Activated CD8-positive, alpha-beta memory T cell treated with anti-CD3 and anti-CD28 coated beads for 4 hours (primary cell): Measurements from ENCODE around the gene ZBTB20.

ENCODE experiments used
- DNase-seq, 2 donors: peaks; one replicate each; pipeline ENCODE4 v3.0.0-alpha.2; 2020; ENCODE audit warnings: low read depth in 2 of 2

Gene ZBTB20

DNA sequence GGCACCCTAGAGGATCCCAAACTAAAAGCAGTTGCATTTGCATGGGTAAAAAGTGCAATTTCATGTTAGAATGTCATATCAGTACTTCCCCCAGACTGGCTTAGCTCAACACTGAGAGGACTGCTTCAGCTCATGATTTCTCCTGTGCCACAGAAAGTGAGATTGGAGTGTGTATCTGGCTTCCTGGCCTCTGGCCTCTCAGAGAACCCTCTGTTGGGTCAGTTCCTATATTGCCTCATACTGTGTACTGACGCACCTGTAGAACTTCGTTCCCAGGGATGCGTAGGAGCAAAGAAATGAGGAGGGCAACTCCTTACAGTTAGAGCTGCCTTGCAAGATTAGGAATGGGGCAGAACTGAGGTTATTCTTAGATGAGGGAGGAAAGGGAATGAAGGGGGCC is 512.5 kb downstream of the ZBTB20 start:
- DNase-seq, result no peak

DNA sequence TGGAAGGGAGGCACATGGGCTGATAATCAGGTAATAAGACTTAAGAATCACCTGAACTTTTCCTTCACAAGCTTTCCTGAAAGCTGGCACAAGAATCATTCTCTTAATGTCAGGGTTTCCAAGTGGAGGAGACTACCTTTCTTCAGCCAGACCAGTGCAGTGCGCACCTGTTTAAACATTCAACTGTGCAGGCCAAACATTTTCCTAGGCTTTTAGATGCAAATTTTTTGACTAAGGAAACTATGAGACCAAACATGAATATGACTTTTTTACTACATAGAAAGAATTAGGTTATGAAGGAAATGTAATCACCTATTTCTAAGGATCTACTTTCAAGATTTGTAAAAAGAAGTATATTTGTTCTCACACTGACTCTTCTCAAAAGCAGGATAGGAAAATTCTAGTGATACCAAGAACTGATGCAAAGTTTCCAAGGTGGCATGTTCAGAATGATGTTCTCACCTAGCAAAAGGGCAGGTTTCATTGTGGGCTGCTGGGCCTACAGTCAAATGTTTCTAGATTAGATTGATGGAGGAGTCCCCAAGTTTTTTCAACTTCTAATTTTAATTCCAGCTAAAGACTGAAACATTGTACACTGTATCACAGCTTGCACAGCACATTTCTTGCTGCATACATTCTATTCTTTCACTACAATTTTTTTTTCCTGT is 514.2 kb downstream of the ZBTB20 start:
- DNase-seq, result no peak

DNA sequence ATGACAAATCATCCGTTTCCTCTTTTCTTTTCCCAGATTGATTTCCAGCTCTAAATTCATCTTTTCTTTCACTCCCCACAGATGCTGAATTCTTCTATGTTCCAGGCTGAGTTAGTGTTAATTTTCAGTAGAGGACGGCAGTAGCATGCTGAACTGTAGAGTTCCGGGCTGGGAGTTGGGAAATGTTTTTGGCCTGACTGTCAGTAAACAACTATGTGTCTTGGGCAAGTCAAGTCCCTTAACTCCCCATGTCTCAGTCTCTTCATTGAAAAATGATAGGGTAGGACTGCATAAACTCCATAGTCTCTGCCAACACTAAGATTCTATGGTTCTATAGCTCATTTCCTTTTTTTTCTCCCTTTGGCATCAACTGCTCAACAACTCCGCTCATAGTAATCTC is 519.3 kb downstream of the ZBTB20 start:
- DNase-seq, result no peak

DNA sequence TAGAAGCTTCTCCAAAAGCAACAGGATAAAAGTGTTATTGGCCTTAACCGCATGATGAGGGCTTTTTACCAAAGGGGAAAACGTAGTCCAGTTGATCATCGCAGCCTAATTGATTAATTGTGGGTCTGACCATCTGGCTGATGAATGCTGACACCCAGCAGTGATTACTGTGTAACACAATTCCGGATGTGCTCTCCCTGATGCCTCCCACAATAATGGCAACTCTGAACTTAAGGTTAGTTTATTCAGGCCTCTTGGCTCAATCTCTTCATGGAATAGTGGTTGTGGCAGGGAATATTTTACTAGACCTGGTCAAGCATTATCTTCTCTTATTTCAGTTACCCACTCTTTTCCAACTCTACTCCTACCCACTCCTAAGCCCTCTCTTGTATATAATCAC is 520.3 kb downstream of the ZBTB20 start:
- DNase-seq, result no peak

DNA sequence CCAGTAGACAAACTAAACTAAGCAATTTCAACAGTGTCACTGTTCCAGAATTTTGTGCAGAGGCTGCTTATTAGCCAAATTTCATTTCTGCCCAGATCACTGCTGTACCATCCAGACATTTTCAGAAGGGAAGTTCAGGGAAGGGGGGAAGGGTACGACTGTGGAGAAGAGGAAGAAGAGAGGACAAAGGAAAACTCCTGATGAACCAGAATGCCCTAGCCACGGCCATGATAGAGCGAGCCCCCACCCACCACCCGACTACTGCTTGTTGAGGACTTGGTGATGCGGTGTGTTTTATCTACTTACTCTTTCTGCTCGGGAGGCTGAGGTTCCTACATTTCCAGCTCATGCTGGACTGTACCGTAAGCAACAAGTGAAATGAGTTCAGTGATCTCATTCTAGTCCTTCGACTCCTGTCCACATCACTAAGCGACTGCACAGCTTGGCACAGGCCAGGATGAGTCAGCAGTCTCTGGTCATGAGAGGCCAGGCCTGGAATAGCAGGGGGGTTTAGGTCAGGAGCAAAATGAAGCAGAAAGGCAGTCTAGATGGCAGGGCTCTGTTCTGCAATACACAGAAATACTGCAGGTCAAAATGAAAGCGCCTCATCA is 522.4 kb downstream of the ZBTB20 start:
- DNase-seq, result no peak

DNA sequence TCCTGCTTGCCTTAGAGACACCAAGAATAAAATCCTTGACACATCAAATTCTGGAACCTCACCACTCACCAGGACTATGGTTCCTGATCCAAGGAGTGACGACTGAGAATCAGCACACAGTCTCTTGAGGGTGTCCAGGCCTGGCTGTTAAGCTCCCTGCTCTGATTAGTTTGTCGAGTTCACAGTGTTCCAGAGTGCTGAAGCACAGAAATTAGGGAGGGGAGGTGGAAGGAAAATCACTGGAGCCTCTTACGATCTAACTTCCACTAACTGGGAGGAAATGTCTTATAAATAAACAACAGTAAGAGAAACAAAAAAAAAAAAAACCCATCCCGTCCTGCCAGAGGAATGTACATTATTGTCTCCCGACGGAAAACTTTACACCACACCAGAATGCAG is 523.0 kb downstream of the ZBTB20 start:
- DNase-seq, result no peak

DNA sequence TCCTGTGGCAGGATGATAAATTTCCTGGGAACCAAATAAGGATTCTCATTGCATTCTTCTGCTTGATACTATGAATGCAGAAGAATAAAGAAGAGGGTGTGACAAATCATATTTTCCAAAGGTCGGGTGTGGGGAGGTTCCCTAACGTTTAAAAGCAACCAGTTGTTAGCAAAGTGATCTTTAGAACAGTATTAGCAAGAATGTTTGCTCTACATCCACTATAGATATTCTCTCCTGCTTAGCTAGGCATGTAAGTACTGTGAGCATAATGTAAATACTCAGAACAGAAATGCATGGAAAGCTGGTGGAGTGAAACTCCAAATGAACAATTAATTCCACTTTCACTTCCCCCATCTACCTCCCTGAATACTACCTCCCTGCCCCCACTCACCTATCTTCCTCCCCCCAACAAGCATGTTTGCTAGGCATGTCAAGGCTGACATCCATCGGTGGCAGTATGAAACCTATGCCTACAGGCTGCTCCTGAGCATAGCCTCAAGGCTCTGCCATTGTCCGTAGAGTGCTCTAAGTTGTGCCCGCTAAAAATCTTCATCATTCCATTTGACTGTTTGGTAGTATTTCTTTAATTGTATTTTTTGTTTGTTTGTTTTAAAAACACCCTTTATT is 523.6 kb downstream of the ZBTB20 start:
- no peak for DNase-seq

DNA sequence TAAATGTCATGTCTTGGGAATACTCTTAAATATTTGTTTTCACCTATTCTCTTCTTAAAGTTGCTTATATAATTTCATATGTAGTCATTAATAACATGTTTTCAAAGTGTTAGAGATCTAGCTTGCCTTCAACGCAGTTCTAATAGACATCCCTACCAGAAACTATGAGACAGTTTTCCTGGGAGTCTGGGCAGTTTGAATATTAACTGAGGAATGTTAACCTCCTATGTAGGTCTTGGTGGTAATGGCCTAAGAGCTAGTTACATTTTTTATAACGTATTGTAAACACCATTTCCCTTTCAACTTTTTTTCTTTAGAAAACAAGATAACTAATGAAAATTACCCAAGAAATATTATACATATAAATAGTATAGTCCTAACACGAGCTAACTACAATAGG is 525.1 kb downstream of the ZBTB20 start:
- no peak for DNase-seq

DNA sequence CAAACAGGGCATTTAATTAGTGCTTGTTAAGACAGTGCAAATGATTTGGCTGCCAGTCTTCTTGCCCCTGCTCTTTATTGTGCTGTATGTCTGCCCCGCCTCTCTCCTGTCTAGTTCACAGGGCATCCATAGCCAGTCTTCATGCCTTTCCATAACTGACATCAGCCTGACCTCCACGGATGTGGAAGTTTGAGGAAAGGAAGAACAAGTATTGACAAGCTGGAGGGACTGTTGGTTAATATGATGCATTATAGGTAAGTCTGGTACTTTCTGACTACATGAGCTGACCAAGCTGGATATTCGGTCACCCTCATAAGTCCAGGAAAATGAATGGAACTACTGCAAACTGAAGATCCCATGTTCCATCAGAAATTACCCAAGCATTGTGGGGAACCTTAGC is 527.3 kb downstream of the ZBTB20 start:
- no peak for DNase-seq

DNA sequence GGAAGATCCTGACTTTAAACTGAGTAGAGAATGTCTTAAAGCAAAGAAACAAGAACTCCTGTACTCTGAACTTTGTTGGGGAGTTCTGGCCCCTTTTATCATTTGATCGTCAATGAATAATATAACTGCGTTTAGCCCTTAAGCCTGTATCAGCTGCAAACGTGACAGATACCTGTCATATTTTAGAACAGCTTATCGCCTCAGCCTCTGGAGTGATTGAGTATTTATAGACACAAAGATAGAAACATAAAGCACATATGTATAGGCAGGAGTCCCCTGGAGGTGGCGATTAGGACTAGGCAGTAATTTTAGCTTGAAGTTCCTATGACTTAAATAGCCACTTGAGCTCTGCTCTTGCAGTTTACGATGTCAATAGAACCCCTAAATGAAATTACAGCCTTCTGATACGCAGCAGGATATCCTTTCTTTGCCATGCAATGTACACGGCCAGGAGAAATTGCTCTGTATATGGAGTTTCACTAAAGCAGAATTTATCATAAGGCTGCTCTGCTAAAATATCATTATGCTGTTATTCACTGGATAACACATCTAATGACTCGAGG is 531.5 kb downstream of the ZBTB20 start:
- DNase-seq, result no peak

DNA sequence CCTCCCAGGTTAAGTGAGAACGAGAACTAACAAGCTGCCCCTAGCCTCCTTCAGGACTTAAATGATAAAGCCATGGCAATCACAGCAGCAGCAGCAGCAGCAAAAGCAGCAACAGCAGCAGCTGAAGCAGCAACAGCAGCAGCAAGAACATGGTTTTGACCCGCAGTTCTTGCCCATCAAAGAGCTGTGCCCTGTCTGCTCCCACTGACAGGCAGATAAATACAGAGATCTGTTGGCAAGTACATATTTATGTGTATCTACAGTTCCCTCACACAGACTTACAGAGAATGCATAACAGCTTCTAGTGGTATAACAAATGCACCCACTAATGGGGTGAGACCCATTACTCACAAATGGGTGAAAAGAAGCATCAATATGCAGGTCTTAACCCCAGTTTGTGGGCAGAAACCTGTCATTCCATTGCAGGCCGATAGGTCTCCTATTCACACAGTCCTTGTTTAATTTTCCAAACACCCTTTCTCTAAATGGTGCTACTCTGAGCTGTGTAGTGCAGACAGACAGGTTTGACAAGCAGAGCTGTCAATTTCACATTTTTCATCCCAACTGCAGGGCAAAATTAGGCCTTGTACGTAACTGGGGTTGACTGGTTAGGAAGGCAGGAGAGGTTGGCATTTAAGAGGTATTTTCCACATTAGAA is 537.0 kb downstream of the ZBTB20 start:
- no peak for DNase-seq

DNA sequence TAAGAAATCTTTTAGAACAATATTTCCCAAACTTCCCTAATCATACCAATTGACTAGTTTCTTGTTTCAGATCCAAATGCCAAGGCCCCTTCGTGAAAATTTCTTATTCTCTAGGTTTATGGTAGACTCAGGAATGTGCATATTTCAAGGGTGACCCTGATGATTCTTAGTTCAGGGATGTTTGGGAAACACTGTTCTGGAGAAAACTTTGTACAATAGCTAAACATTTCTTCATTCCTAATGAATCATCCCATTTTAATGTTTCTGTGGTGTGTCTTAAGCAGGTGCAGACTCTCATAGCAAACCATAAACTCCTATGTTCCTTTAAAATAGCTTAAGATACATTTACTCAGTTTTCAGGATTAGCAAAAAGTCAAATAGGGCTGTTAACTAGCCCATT is 538.8 kb downstream of the ZBTB20 start:
- no peak for DNase-seq

DNA sequence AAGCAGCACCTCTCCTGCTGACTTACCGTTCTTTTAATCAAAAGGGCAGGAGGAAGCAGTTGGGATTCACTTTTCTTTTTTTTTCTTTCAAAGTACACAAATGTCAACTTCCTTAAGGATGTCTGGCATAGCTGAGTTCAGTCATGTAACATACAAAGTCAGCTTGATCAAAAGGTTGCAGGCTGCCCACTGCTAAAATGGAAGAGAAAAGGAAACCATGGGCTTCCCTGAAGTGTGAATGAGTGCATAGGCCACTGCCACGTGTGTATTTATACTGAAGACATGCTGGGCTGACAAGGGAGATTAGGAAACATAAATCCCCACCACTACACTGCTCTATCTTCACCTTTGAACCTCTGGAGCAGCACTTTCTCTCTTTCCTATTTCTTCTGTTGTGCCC is 540.8 kb downstream of the ZBTB20 start:
- DNase-seq, result no peak

DNA sequence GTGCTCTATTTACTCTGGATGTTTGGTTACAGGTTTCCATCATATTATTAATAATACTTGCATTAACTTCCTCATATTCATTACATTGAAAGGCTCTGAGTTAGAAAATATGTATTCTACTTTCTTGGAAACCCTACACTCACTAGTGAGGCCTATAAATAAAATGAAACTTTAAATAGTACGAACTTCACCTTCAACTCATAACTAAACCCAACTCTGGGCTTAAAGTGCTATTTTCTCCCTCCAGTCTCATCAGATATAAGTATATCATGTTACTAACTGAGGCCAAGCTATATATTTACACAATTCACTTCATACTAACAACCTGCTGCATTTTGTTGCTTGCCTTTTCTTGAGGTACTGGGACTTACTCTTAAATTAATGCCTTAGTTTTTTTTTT is 546.5 kb downstream of the ZBTB20 start:
- no peak for DNase-seq

DNA sequence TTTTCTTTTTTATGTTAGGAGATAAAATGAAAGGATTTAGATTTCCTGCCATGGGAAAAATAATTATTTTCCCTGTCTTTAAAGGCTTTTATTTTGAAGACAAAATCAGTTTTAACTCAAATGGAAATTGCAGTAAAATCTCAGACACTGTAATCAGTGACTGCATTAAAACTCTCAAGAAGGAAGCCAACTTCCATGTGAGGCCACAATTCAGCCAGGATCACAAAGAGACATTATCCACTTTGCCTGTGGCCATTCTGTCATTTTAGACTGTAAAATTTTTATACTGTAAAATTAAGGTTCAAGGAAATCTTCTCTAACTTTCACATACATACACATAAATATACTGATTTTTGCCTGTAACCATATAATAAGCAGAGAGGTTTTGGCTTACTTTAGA is 549.2 kb downstream of the ZBTB20 start:
- DNase-seq, result no peak

DNA sequence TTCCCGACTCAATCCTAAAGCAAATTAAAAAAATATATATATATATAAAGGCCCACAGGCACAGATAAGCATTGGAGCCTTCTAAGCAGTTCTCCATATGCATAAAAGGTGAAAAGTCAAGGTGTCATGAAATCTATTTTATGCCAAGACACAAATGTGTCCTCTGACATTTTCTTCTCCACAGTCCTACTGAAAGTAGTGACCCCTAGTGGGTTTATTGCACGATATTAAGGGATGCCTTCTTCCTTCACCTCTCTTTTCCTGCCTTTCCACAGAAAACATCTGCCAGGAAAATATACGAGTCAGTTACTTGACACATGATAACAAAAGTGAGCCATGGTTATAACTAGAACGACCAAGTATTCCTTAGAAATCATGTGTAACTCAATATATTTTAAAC is 550.1 kb downstream of the ZBTB20 start:
- no peak for DNase-seq

DNA sequence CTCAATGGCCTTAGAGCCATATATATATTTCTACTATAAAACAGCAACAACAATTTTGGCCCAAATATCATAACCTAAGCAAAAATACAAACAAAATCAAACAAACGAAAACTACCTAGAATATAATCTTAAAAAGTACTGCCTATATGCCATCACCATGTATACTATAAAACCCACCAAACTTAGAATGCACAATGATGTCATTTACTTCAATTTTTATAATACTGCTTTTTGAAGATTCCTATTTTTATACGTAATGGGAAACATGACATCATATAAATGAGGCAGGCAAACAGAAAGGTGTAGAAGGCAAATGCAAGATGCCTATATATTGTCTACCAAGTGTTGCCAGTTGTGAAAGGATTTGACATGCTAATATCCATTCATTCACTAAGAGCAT is 550.9 kb downstream of the ZBTB20 start:
- no peak for DNase-seq

DNA sequence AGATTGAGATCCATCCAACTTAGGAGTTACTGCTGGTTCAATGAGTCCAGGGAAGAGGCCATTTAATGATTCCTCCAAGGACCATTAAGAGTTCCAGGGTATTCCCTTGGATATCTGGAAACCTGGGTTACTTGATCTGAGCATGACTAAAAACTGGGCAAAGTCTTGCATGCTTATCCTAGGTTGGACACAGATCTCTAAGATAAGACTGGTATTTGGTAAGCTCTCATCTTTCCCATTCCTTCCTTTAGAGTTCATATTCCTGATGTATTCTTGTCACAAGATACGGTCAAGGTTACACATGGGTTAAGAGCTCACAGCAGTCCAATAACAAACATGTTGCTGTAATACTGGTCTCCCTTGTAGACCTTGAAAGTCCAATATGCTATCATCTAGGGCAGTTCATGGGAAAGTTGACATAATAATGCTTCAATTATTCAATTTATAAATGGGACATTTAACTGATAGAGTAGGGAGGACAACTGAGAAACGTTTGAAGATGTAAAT is 551.5 kb downstream of the ZBTB20 start:
- DNase-seq, result no peak

DNA sequence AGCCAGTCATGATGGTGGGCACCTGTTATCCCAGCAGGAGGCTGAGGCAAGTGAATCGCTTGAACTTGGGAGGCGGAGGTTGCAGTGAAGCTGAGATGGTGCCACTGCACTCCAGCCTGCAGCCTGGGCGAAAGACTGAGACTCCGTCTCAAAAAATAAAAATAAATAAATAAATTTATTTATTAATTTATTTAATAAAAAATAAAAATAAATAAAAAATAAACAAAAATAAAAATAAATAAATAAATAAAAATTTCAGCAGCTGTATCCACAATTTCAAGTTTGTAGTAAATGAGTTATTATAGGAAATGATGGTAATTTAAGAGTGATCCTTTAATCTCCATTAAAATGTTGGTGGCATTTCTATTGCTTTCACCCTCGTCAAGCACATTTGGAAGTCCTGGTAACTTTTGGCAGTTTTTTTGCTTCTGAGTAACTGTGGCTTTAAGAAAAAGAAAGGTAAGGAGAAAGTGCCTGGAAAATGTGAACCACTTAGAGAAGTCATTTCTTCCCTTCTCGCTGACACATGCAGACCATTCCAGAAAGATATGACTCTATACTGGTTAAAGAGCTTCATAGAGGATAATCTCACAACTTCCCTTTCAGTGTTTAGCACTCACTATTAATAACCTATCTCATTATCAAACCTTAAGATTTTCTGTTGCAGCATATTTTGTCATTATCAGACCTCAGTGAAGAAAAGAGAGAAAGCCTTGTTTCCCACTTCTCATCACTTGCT is 556.6 kb downstream of the ZBTB20 start:
- no peak for DNase-seq

DNA sequence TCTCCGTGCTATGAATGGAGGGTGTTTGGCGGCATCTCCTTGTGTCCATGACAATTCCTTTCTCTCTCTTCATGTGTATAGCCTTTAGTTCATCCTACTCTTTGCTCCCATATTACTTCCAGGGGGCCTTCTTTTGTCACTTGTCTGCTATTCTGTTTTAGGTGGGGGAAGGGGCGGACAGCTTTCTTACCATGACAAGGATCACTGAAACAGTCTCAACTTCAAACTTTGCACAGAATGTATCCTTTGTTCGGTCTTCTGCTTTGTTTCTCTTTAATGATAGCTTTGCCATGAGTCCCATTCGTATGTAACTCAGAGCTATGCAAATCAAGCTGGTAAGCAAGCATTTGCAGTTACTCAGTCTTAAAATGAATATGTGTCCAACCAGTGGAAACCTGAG is 559.1 kb downstream of the ZBTB20 start:
- DNase-seq, result no peak

DNA sequence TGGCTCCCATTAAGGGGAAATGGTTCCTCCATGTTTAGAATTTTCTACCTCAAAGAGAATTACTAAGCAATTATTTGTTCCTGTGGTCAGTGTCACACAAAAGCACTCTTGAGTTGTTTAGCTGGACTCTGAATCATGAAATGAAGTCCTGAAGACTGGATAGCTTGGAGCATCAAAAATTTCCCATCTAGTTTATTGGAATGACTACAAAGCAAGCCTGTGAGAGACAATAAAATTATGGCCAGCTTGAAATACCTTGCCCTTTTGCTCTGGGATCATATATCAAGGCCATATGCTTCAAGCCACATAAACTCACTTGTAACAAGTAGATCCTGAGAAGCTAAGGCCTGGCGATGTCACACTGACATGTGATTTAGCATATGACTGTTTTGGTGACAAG is 561.0 kb downstream of the ZBTB20 start:
- no peak for DNase-seq

DNA sequence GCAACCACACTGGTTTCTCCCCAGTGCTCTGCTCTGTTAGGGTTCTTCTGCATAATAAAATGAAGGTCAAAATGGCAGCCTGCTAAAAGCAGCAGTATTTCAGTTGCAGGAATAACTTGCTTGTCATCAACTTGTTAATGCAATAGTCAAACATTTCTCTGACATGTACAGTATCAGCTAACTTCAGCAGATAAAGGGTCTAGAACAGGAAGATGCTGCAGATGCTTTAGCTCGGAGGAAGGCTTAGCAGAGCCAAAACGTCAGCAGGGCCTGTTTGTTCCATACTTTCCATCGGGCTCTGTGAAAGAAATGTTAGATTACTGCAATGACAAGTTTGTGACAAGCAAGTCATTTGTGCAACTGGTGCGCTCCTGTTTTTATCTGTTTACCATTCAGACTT is 561.4 kb downstream of the ZBTB20 start:
- DNase-seq, result no peak
